HUDEP-2 (cell line): Measurements from ENCODE around the gene PRSS36.
"Not testable (repeated sequence)": the region's sequence is repeated elsewhere in the genome, so short reads cannot be mapped to it uniquely, and the experiment has no call there.

Experiments
- DNase-seq, 76 experiments: peaks; one replicate each; lab custom pipeline; 2025; ENCODE audit not compliant: unreplicated experiment in 76 of 76; lab: John Stamatoyannopoulos, UW

The PRSS36 gene

DNA sequence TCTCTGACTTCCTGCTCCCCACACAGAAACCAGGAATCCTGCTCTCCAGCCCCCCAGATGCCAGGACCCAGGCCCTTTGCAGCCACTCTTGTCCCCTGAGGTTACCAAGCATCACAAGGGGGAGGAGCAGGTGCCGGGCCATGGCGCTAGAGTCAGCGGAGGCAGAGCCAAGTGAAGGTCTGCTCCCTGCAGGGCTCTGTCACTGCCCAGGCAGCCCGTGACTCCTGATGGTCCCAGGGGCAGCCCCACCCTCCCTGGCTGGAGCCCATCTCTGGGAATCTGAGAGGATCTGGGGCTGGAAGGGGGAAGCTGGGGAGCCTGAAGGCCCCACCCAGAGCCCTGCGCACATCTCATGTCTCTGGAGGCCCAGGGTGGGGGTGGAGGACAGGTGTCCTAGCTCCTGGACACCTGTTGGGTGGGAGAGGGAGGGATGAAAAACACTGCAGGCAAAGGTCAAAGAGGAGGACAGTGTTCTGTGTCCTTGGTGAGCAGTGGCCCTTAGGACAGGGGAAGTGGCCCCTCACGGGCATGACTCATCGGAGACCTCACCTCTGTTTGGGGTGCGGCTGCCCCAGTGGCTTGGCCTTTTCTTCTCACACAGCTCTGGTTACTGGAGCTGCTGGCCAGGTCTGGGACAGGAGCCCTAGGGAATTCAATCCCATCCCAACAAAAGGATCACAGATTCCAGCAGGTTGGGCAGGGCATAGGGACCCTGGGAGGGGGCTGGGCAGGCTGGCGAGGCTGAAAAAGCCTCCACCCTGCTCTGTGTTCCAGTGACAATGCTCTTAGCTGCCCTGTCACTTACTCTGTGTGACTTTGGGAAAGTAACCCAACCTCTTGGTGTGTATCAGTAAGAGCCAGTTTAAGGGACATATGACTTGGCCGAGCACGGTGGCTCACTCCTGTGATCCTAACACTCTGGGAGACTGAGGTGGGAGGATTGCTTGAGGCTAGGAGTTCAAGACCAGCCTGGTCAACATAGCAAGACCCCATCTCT is at the start of gene PRSS36:
PRSS36 (minus strand) TSS at position 173 of the 997 bp plus-strand sequence; CDS start at position 142, 31 bp downstream.
- DNase-seq: no peak

DNA sequence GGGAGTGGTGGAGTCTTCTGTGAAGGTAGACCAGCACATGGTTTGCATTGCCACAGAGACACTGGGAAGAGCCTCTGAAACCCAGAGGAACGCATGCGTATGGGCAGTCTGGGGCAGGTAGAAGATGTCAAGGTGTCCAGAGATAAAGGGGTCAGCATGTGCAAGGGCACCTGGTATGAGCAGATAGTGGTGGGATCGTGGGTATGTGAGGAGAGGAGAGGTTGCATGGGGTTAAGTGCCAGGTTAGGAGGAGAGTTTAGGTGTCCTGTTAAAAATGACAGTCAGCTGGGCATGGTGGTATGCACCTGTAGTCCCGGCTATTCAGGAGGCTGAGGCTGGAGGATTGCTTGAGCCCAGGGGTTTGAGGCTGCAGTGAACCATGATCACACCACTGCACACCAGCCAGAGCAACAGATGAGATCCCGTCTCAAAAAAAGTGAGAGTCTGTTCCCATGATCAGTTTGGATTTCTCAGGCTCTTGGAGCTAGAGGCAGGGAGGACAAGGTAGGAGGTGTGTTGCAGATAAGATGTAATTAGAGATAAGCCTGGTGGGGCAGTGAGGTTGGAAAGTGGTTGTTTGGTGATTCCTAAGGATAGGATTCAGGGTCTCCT is 49.7 kb upstream of the PRSS36 start:
- no peak for DNase-seq

DNA sequence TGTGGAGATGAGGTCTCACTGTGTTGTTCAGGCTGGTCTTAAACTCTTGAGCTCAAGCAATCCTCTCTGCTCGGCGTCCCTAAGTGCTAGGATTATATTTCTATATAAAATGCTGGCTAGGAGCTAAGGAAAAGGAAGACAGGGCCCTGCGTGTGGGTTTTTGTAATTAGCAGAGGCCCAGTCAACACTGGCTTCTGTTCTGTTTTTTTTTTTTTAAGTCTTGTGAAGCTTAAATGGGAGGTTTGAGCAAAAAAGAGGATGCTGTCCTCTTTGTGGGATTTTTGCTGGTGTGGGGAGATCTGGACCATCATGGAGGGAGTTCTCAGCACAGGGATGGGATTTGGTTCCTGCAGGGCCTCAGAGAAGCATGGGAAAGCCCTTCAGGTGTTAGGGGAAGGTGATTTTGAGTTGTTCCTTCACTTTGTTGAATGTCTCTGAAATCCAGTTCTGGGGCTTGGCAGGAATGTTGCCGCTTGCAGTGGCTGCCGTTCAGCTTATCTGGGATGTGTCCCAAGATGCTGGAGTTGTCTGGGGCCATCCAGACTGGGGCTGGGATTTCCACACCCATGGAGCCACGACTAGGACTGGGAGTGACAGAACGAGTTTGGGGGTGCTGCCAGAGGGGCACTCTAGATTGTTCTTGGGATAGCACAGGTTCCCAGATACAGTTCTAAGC is 48.5 kb upstream of the PRSS36 start:
- no peak for DNase-seq

DNA sequence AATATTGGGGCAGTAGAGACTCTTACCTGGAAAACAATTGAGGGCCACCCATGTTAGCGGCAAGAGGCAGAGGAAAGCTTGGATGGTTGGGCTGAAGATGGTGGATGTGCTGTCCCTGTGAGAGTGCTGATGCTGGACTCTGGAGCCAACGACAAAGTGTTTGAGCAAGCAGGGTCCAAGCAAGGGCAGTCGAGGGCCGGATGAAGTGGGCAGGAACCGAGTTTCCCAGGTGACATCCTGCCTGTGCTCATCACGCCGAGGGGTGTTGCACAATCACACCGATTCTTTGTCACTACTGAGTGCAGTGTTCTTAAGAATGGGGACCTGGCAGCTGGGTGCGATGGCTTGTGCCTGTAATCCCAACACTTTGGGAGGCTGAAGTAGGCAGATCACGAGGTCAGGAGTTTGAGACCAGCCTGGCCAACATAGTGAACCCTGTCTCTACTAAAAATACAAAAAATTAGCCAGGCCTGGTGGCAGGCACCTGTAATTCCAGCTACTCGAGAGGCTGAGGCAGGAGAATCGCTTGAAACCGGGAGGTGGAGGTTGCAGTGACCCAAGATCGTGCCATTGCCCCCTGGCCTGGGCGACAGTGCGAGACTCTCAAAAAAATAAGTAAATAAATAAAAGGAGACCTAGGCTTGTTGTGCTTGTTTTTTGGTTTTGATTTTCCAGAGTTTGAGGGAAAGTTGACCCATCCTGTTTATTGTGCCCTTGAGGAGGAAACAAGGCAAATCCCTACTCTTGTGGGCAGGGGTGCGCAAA is 46.6 kb upstream of the PRSS36 start:
- DNase-seq: no peak

DNA sequence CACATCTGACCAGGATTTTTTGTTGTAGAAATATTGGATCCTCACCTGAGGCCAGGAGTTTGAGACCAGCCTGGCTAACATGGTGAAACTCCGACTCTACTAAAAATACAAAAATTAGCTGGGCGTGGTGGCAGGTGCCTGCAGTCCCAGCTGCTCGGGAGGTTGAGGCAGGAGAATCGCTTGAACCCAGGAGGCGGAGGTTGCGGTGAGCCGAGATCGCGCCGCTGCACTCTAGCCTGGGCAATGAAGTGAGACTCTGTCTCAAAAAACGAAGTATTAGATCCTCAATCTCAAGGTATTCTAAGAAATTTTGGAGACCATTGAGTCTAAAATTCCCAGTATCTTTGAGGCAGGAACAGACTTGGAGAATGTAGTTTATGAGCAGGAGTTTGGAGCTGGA is 46.0 kb upstream of the PRSS36 start:
- DNase-seq: not testable (repeated sequence)

DNA sequence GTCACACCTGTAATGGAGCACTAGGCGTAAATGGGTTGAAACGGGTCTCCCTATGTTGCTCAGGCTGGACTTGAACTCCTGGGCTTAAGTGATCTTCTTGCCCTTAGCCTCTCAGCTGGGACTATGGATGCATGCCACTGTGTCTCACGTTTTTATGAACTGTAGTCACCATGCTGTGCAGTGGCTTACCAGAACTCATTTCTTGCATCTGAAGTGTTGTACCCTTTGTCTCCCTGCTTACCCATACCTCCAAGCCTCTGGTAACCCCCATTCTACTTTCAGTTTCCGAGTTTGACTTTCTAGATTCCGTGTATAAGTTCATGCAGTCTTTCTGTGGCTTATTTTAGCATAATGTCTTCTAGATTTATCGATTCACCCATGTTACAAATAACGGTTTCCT is 45.0 kb upstream of the PRSS36 start:
- DNase-seq: no peak

DNA sequence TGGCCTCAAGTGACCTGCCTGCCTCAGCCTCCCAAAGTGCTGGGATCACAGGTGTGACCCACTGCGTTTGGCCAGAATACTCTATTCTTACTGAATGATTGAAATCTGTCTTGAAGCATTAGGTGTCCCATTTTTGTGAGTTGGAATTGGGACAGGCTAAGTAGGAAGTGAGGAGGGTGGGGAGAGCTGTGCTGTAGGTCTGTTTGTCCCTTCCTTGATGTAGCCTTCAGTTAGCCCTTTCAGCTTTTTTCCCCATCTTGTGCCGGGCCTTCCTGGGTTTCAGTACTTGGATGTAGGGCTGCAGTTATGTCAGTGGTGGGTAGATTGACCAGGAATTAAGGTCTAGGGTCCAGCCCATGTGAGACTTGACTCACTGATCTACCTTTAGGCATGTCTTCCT is 44.0 kb upstream of the PRSS36 start:
- no peak for DNase-seq

DNA sequence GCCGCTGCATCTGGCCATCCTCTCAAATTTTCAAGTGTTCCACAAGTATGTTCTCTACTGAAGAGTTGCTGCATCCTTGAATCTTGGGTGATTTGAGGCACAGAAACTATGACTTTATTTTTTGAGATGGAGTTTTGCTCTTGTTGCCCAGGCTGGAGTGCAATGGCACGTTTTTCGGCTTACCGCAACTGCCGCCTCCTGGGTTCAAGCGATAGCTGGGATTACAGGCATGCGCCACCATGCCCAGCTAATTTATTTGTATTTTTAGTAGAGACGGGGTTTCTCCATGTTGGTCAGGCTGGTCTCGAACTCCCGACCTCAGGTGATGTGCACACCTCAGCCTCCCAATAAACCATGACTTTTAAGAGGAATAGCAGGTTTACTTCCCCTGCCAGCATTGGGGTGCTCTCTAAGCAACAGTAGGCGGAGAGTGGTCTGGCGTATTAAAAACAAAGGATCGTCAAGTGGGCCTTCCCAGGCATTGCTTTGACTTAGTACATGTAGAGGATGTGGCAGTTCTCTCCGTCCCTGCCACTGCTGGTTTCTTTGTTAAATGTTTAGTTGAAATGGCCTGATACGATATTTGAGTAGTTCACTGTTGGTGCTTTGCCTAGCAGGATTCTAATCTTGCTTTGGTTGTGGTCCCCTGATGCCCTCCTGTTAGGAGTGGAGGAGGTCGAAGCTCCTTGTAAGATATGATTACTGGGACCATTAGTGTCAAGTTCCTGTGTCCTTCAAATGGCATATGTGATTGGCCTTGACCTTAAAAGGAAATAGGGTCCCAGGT is 43.2 kb upstream of the PRSS36 start:
- DNase-seq: no peak

DNA sequence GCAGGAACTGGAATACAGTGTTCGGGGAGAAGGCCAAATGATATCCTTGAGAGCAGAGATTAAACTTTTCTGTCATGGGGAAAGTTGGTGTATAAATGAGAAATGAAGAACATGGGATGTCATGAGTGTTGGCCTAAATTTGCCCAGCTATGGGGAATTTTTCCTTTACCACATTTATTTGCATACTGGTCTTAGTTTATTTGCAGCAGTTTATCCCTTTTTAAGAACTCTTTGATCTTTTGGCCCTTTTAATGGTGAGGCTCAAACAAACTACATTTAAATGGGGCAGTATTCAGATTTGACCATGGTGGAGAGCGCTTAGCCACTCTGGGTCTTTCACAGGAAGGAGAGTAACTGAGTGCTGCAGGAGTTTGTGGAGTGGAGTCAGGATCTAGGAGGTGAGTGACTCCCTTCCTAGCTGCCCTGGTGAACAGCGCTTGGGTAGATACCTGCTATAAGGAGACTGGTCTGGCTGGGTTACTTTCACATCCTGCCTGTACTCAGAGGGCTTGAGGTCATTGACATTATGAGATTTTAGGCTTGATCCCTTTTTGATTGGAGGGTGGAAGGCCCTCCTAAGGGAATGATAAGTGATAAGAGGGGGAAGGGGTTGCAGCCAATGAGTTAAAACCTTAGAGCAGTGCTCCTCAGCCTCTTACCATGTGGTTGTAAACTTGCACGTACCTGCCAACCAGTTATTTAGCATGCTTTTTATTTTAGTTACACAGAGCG is 42.0 kb upstream of the PRSS36 start:
- DNase-seq: no peak

DNA sequence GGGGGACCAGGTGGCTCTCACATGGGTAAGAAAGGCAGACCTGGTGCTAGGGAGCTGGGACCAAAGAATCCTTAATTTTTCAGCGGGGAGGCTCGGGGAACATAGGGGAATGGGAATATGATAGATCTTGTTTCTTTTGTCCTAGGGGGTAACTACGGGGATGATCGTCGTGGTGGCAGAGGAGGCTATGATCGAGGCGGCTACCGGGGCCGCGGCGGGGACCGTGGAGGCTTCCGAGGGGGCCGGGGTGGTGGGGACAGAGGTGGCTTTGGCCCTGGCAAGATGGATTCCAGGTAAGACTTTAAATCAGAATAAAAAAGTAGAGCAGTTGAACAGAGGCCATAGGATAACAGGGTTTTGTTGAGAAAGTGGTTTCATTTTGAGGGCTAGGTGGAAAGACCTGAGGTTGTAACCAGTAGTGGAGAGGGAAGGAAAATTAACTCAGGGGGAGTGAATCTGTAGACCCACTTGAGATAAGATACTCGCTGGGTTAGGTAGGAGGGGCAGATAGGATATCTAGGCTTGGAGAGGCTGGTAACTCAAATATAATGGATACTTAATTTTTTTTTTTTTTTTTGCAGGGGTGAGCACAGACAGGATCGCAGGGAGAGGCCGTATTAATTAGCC is 41.1 kb upstream of the PRSS36 start:
- DNase-seq: no peak

DNA sequence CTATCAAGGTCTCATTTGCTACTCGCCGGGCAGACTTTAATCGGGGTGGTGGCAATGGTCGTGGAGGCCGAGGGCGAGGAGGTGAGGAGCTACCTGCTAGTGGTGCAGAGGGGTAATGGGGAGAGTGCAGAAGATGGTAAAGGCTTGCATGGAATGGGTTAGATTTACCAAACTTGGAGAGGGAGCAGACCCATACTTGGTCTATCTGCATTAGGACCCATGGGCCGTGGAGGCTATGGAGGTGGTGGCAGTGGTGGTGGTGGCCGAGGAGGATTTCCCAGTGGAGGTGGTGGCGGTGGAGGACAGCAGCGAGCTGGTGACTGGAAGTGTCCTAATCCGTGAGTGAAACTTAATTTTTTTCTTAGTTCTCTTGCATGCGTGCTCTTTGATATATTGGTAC is 40.2 kb upstream of the PRSS36 start:
- DNase-seq: no peak

DNA sequence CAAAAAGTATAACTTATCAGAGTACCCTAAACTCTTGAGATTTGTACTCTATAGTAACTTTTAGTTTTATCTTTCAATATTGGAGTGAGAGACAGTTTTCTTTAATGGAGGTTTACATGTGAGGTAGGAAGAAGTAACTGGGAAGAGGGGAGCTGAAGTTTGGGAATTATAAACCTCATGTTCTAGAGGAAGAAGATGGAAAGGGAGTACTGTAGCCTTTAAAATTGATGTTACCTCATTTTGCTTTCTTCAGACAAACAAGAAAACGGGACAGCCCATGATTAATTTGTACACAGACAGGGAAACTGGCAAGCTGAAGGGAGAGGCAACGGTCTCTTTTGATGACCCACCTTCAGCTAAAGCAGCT is 39.5 kb upstream of the PRSS36 start:
- DNase-seq: no peak

DNA sequence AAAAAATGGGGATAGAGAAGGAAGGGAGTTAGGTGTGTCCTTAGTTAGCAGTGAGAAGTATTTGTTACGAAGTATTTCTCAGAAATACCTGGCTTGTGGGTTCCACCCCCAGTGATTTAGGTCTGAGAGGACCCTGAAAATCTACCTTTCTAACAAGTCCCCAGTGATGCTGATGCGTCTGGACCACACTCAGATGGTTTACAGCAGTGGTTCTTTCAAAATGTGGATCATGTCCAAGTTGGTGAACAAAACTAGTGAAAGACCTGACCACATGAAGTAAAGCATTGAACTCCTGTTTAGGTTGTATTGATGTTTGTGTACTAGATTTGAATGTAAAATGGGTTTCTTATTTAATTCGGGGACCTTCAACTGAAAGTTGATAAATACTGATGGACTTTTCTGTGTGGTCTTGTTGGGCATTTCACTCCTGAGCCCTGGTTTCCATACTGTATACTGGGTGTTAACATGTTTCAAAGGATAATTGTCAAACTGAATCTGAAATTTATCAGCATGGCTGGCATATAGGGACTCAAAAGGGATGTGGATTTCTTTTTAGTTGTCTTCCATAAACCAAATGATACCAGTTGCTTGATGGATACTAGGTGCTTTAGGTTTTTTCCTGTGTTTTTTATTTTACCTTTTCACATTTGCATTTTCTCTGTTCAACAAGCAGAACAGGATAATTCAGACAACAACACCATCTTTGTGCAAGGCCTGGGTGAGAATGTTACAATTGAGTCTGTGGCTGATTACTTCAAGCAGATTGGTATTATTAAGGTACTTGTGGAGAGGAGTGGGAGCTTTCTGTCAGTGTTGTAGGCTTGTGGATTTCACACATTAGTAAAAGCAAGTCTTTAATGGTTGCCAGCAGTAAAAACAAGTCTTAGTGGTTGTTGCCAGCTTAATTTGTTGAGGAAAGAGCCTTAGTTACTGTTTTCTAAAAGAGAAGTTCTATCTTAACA is 38.9 kb upstream of the PRSS36 start:
- no peak for DNase-seq

DNA sequence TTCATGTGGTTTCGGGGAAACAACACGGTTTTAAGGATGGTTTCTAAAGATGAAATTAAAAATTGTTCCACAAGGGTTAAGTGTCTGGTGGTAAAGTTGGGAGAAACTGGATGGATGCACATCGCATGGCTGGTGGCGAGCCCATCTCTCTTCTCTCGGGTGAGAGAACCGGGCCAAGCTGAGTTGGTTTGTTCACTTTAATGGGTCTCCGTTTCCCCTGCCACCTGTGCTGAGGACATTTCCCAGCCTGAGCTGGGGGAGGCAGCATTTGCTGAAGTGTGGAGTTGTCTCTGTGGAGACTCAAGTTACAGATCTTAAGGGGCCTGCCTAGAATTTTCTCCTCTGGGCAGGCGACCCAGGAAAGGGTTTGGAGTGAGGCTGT is 37.9 kb upstream of the PRSS36 start:
- DNase-seq: no peak

DNA sequence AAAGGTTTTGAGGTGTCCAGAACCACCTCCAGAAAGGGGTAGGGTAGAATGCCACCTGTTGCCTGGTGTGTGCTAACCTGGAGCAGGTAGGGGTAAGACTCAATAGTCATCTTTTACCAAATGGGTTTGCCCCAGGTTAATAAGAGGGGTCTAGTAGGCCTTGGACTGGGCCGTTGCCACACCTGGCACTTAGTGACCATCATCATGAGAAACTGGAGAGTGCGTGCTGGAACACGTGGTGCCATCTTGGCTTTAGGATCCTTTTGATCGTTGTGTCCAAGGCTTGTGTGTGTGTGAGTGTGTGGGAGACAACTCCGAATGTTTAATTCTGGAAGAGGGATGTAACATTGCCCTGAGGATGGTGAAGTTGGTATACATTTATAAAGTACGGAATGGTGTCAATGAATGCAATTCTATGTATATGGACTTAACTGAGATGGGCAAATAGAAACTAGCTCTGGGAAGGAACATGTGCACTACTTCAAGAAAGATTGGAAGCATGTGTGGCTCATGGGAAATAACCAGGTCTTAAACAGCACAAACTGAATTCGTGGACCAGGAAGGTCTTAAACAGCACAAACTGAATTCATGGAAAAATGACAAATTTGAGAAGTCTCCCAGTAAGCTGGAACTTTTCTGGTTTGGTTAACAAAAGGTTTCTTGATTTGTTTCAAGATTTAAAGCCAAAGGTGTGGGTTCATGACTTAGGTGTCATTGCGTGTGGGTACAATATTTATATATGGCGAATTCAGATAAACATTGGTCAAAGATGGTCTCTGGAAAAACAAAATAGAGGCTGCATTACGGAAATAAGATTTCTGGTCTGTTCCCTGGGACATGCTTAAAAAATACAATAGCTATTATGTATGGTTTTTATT is 37.3 kb upstream of the PRSS36 start:
- DNase-seq: no peak

DNA sequence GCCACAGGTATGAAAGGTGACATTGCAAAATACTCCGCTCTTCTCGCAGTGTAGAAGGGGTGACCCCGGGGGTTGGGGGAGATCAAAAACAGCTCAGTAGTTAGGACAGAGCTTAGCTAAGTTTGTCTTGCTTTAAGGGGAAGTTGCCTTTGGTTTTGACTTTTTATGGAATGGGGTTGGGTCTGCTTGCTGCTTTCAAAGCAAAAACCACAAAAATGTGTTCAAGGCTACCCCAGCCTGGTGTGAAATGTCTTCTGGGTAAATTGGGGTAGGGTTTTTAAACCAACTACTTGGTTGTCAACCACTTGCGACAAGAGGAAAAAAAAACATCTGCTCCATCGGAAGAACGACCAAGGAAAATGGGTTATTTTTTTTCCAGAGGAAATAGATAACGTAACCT is 36.3 kb upstream of the PRSS36 start:
- DNase-seq: no peak

DNA sequence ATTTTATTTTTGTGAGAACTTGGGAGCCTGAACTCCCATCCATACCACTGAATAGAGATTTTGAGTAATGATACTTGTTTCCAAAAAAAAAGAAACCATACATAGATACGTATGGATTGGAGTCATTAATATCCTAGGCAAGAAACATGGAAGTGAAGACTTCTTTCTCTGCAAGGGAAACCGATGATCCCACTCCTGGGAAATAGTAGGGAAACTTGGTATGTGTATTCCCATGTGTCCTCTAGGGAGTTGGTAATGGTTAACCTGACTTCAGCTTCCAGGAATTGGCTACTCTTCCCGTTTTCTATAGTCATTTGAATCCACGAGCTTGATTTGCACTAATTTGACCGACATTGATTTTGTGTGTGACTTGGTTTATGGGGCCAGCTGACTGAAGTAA is 35.5 kb upstream of the PRSS36 start:
- DNase-seq: no peak
